ENCODE data around the gene CDKN2B-AS1.

GRCh38 chr9:22068369-22068768 lies 73.8 kb downstream of the CDKN2B-AS1 start:
- TF ChIP-seq GATA3 (IDR thresholded peaks at IDR 0.05; ENCODE audit: low read depth, low read length): no peak
- TF ChIP-seq GATA2 (IDR thresholded peaks at IDR 0.05; ENCODE audit: low read depth, low read length): no peak
